Measurements from ENCODE around the gene DHRS7.
A peak's percentile ranks its signal among the peaks of the same experiment; 100 is the strongest.

DHRS7 gene, protein sequence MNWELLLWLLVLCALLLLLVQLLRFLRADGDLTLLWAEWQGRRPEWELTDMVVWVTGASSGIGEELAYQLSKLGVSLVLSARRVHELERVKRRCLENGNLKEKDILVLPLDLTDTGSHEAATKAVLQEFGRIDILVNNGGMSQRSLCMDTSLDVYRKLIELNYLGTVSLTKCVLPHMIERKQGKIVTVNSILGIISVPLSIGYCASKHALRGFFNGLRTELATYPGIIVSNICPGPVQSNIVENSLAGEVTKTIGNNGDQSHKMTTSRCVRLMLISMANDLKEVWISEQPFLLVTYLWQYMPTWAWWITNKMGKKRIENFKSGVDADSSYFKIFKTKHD

DNA sequence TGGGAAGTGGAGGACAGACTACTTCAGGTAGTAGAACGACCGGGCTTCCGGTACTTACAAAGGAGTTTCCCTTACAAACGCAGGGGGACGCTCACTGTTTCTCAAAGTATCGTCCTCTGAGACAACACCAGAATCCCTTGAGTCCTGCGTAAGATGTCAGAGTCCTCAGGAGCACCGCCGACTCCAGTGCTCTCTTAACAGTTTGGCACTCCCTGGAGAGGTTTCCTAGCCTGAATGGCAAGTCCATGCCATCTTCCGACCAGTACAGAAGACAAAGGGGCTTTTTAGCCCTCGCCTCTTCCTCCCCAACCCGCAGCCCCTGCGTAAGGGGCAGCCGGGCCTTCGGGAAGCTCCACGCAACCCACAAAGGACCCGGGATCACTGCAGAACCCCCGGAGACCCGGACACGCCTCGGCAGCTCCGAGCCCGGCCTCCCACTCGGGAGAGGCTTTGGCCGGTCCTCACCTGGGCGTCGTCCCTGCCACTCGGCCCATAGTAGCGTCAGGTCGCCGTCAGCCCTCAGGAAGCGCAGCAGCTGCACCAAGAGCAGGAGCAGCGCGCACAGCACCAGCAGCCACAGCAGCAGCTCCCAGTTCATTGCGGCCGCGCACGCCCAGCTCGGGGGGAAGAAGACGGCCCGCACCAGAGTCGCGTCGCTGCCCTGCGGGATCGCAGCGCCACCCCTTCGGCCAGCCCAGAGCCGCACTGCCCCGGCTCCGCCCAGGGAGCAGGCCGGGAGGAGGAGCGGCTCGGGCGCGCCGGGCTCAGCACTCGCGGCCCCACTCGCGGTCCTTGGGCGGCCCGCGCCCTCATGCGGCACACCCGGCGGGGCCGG, at the start of gene DHRS7:
DHRS7 (minus strand) TSS at position 687 of the 835 bp plus-strand sequence; CDS start at position 598, 89 bp downstream.
- DNase-seq: peak; percentile 58

GRCh38 chr14:60214415-60215126, 49.4 kb upstream of the DHRS7 start:
- DNase-seq: no peak

- DNase-seq: no peak
Measured at GRCh38 chr14:60214003-60214402, 48.8 kb upstream of the DHRS7 start.

- DNase-seq: no peak
Measured at GRCh38 chr14:60212503-60213371, 47.5 kb upstream of the DHRS7 start.

DNA sequence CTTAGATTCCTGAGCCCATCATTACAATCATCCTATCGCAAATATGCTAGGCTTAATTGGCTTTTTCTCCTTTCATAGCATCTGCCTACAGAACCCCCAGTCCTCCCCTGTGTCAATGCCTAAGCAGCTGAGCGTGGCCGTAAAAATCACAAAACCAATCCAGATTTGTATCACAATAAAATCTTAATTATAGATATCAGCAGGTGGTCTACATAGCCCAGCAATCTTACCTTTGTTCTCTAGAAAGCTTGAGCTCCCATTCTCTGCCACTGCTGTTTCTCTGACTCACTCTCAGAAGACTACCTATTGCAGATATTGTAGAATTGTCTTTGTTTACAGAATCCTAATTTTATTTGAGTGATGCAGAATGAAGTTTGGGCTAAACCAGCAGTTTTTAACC, 46.0 kb upstream of the DHRS7 start:
- no peak for DNase-seq

DNA sequence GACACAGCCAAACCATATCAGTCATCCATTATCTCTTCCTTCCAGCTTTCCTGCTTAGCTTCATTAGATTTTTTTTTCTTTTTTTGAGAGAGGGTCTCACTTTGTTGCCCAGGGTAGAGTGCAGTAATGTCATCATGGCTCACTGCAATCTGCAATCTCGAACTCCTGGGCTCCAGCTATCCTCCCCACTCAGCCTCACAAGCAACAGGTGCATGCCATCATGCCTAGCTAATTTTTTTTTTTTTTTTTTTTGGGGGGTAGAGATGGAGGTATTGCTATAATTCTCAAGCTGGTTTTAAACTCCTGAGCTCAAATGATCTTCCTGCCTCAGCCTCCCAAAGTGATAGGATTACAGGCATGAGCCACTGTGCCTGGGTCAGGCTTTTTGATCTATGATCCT, 45.5 kb upstream of the DHRS7 start:
- DNase-seq: no peak

DNA sequence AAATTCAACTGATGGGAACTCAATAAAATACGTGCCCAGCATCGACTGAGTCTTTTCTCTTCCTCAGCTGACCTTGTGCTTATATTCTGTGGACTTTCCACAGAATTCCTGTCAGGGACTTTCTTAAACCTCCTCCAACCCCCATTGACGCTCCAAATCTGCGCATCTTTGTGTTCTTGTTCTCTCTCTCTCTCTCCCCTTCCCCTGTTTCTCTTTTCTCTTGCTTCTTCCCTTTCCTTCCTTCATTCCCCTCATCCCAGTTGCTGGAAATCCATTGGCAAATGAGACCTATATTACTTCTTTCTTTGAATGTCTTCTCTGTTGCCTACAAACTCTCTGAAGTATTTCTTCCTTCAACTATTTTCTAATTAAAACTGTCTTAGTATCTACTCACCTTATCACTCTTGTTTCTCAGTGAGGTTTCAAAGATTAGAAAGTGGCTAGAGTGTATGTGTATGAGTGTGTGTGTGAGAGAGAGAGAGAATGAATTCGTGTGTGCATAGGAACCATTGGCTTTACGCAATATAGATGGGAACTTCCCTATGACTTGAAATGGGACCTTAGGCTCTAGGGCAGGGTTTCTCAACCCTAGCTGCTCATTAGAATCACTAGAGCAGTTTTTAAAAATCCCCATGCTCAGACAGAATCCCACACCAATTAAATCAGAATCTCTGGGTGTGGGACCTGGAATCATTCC, 41.8 kb upstream of the DHRS7 start:
- DNase-seq: no peak

DNA sequence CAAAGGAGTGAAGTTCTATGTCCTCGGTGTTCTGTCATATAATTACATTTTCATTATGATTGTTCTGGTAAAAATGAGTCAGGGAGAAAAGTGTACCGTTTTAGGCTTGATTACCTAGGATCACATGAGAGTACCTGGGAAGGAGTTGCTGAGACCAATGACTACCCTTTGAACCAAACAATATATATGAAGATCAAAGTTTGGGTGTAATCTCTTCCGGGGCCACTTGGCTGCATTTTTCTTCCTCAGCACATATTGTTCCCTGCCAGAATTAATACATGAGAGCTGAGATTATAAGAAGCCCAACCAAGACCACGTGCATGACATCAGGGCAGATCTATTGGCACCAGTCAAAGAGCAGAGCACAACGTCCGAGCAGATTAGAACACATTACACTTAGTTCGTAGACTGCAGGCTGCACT, 41.1 kb upstream of the DHRS7 start:
- no peak for DNase-seq

GRCh38 chr14:60204843-60205774, 39.9 kb upstream of the DHRS7 start:
- DNase-seq: no peak

DNA sequence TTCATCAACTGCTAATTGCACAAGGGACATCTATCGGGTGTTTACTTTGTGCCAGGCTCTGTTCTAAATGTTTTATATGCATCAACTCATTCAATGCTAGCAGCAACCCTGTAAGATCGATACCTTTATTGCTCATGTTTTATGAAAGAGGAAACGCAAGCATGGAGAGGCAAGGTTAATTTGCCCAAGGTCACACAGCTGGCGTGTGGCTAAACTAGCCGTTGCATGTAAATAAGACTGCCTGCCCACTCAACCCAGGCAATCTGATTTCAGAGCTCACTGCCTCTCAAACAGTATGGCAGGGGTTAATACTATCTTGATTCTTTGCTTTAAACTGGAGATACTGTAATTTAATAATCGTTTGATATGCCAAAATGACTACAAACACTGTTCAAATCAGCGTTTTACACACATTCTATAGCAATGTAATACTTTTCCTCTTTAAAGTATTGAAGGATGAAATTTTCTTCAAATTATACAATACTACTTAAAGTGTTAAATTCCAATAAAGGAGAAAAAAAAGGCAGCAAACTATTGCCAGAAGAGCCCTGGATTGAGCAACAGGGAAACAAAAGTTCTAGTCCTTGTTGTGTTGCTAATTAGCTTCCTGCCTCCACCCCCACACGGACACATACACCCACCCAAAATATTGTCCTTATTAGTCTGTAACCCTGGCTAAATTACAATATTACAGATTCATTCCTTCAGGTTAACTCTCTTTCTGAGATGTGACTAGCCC, 39.1 kb upstream of the DHRS7 start:
- peak; percentile 1 for DNase-seq

DNA sequence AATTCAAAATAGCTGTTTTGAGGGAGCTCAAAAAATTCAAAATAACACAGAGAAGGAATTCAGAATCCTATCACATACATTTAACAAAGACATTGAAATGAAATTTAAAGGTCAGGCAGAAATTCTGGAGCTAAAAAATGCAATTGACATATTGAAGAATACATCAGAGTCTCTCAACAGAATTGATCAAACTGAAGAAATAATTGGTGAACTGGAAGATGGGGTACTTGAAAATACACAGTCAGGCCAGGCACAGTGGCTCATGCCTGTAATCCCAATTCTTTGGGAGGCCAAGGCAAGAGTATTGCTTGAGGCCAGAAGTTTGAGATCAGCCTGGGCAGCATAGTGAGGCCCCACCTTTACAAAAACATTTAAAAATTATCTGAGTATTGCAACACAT, 34.1 kb upstream of the DHRS7 start:
- no peak for DNase-seq

DNA sequence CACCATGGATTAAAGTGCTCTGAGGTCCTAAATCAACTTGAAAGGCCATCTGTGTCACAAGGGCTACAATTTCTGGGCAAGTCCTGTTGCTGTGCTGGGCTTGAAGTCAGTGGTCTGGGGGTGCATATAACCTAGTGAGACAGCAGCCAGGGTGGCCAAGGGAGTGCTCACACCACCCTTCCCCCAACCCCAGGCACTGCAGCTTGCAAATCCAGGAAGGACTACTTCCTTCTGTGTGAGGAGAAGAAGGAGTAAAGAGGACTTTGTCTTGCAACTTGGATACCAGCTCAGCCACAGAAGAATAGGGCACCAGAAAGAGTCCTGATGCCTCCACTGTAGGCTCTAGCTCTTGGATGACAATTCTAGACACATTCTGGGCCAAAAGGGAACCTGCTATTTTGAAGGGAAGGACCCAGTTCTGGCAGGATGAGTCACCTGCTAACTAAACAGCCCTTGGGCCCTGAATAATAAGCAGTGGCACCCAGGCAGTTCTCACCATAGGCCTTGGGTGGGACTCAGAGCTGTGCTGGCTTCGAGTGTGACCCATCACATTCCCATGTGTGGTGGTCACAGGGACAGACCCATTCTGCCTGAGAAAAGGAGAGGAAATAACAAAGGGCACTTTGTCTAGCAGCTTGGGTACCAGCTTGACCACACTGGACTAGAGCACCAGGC, 32.6 kb upstream of the DHRS7 start:
- DNase-seq: no peak

GRCh38 chr14:60196291-60196690, 31.1 kb upstream of the DHRS7 start:
- DNase-seq: no peak

- DNase-seq: no peak
Measured at GRCh38 chr14:60195179-60195810, 30.1 kb upstream of the DHRS7 start.

GRCh38 chr14:60189923-60190840, 25.0 kb upstream of the DHRS7 start:
- no peak for DNase-seq

DNA sequence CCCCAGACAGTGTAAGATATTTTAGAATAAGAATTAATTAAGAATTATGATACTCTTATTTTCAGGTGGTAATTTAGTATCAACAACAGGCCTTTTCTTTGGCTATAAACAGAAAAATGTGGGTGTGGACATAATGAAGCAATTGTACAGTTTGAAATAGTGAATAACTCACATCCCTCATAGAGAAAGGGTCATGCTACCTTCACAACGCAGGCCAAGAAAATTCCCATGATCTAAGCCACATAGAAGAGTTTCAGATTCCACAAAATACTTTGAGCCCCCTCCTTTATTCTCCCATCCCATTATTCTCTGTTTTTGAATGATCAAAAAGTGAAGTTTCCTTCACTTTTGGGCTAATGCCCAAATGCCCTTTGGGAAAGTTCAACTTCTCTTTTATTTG, 23.5 kb upstream of the DHRS7 start:
- DNase-seq: no peak

DNA sequence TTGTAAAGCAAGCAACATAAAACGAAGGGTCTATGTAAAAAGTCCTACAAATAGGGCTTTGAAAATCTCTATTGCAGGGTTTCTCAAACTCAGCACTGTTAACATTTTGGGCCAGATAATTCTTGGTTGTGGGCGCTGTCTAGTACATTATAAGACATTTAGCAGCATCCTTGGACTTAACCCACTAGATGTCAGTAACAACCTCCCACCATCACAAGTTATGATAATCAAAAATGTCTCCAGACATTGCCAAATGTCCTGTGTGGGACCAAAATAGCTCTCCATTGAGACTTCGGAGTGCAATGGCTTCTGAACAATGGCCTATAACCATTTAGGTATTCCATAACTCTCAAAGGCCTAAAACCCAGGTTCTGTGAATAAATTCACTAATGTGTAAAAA, 22.9 kb upstream of the DHRS7 start:
- no peak for DNase-seq
